ENCODE data around the gene HBE1.
"Not testable (repeated sequence)": the region's sequence is repeated elsewhere in the genome, so short reads cannot be mapped to it uniquely, and the experiment has no call there.

HBE1 gene

GRCh38 chr11:5285703-5286340 lies 16.1 kb upstream of the HBE1 start:
- DNase-seq (ENCODE audit: low spot score), result no peak

DNA sequence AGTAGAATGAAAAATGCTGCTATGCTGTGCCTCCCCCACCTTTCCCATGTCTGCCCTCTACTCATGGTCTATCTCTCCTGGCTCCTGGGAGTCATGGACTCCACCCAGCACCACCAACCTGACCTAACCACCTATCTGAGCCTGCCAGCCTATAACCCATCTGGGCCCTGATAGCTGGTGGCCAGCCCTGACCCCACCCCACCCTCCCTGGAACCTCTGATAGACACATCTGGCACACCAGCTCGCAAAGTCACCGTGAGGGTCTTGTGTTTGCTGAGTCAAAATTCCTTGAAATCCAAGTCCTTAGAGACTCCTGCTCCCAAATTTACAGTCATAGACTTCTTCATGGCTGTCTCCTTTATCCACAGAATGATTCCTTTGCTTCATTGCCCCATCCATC lies 14.9 kb upstream of the HBE1 start:
- no peak for DNase-seq (ENCODE audit: low spot score)

DNA sequence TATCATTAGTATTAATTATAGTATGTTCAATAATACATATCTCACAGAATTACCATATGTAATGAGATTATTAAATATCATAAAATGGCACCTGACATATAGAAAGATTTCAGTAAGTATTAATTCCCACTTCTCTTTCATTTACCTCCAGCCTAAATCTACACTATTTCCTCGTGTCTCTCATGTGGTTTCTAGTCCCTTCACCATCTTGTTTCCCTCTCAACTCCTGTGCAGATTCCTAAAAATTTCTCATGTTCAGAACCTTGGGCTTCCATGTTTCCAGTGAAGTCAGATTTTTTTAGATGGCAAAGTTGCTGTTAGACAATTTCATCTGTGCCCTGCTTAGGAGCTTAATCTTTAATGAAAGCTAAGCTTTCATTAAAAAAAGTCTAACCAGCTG lies 14.1 kb upstream of the HBE1 start:
- no peak for DNase-seq (ENCODE audit: low spot score)

DNA sequence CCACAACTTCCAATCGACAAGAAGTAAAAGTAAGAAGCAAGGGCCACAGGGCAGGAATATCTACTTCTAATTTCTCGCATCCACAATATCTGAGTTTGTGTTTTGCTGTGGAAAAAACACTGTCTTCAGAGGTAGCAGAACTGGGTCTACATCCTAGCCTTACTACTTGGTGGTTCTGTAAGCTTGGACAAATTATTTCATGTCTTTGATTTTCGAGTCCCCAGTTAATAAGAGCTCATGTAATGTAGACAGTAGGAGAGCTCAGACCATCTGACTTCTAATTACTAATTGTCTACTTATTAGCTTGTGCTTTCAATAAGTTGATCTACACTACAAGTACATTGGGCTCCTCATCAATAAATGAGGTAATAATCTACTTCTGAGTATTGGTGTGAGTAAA lies 13.3 kb upstream of the HBE1 start:
- DNase-seq (ENCODE audit: low spot score), result no peak

GRCh38 chr11:5282628-5283027 lies 12.9 kb upstream of the HBE1 start:
- DNase-seq (ENCODE audit: low spot score), result no peak

DNA sequence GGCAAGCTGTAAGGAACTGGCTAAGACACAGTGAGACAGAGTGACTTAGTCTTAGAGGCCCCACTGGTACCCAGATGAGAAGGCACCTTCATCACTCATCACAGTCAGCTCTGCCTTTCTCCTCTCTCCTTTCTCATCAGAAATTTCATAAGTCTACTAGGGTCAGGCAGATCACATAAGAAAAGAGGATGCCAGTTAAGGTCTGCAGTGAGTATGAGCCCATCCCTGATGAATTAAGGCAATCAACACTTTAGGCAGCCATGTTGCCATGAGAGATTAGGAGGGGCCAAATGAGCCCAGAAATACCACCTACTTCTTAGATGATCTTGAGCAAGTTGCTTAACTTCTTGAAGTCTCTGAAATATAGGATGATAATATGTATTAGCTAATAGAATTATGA lies 11.9 kb upstream of the HBE1 start:
- DNase-seq (ENCODE audit: low spot score), result no peak

DNA sequence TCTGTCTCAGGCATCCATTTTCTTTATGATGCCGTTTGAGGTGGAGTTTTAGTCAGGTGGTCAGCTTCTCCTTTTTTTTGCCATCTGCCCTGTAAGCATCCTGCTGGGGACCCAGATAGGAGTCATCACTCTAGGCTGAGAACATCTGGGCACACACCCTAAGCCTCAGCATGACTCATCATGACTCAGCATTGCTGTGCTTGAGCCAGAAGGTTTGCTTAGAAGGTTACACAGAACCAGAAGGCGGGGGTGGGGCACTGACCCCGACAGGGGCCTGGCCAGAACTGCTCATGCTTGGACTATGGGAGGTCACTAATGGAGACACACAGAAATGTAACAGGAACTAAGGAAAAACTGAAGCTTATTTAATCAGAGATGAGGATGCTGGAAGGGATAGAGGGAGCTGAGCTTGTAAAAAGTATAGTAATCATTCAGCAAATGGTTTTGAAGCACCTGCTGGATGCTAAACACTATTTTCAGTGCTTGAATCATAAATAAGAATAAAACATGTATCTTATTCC lies 10.9 kb upstream of the HBE1 start:
- no peak for DNase-seq (ENCODE audit: low spot score)

- DNase-seq (ENCODE audit: low spot score), result no peak
Observed at GRCh38 chr11:5279471-5280090, 9.8 kb upstream of the HBE1 start.

DNA sequence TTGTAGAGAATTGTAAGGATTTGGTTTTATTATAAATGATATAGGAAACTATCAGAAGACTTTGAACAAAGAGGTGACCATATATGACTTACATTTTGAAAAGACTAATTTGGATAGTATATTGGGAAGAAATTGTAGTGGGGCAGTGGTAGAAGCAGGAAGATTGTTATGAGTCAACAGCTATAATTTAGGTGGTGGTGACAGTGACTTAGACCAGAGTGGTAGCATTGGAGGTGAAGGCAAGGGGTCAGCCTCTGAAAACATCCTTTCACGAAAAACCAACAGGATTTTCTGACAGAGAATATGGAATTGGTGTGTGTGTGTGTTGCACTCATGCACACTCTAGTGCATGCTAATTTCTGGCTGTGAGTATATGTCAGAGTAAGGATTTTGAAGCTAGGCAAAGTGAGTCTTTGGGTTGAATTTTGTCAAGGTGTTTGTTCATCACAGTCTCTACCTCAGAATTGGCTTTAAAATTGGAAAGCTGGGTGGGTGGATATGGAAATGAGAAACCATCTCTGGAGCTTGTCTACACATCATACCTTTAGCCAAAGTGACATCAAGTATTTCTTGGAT lies 8.2 kb upstream of the HBE1 start:
- no peak for DNase-seq (ENCODE audit: low spot score)

DNA sequence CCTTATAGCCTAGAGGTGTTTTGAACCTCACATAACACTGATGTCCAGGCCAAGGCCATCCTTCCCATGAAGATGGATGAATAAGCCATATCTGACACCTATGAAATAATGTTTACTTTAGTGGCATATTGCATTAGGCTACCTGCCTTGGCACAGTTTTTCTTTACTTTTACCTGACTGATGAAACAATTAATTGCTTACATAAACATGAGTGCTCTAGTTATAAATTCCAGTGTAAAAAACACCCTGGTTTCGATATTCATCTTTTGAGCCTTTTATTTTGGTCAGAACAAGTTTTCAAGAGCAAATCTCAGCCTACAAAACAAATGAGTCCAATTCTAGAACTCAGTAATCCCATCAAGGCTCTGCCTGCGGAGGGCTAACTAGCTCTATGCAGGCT lies 7.0 kb upstream of the HBE1 start:
- DNase-seq (ENCODE audit: low spot score), result no peak

- DNase-seq (ENCODE audit: low spot score), result no peak
Observed at GRCh38 chr11:5275369-5276110, 5.8 kb upstream of the HBE1 start.

DNA sequence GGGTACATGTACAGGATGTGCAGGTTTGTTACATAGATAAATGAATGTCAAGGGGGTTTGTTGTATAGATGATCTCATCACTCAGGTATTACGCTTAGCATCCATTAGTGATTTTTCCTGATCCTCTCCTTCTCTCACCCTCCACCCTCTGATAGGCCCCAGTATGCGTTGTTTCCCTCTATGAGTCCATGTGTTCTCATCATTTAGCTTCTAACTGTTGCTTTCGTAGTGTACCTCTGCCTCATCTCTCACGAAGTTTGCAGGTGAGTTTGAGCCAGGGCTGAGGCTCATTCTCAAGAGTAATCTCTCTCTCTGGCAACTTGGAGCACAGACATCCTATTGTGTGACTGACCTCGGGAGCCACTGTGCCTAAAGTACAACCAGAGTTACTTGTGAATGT lies 4.7 kb upstream of the HBE1 start:
- no peak for DNase-seq (ENCODE audit: low spot score)

GRCh38 chr11:5272395-5273017 lies 2.8 kb upstream of the HBE1 start:
- DNase-seq (ENCODE audit: low spot score), result no peak

GRCh38 chr11:5267033-5267563 lies 2.6 kb downstream of the HBE1 start:
- no peak for DNase-seq (ENCODE audit: low spot score)

GRCh38 chr11:5266609-5267008 lies 3.1 kb downstream of the HBE1 start:
- no peak for DNase-seq (ENCODE audit: low spot score)

DNA sequence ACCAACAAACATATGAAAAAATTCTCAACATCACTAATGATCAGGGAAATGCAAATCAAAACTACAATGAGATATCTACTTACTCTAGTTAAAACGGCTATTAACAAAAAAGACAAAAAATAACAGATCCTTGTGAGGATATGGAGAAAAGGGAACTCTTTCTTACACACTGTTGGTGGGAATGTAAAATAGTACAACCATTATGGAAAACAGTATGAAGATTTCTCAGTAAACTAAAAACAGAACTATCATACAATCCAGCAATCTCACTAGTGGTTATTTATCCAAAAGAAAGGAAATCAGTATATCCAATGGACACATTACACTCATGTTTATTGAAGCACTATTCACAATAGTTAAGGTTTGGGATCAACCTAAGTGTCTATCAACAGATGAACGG lies 3.9 kb downstream of the HBE1 start:
- DNase-seq (ENCODE audit: low spot score), result no peak

GRCh38 chr11:5258543-5259262 lies 11.0 kb downstream of the HBE1 start:
- no peak for DNase-seq (ENCODE audit: low spot score)

- DNase-seq (ENCODE audit: low spot score), result no peak
Observed at GRCh38 chr11:5257296-5257695, 12.4 kb downstream of the HBE1 start.

GRCh38 chr11:5254646-5255413 lies 14.9 kb downstream of the HBE1 start, which contains the start of gene HBG2:
Gene HBG2 (minus strand): TSS chr11:5254781. CDS start chr11:5254728, 53 bp downstream.
- not testable (repeated sequence) for DNase-seq (ENCODE audit: low spot score)

GRCh38 chr11:5254023-5254422 lies 15.7 kb downstream of the HBE1 start:
- DNase-seq (ENCODE audit: low spot score), result not testable (repeated sequence)

DNA sequence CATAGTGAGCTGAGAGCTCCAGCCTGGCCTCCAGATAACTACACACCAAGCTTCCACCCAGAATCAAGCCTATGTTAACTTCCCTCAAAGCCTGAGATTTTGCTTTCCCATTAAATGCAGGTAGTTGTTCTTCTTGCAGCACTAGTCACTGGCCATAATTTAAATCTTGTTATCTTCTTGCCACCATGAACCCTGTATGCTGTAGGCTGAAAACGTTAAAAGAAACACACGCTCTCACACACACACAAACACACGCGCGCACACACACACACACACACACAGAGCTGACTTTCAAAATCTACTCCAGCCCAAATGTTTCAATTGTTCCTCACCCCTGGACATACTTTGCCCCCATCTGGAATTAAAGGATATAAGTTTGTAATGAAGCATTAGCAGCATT lies 16.3 kb downstream of the HBE1 start:
- not testable (repeated sequence) for DNase-seq (ENCODE audit: low spot score)
